HG03571 (cell line): Measurements from ENCODE around the gene ACADVL.
A peak's percentile ranks its signal among the peaks of the same experiment; 100 is the strongest.
"Not testable (repeated sequence)": the region's sequence is repeated elsewhere in the genome, so short reads cannot be mapped to it uniquely, and the experiment has no call there.

Experiments
- ATAC-seq: cut with Tn5 transposase; IDR thresholded peaks from one replicate; pipeline ENCODE4 v1.9.1; 2021; ENCODE audit not compliant: unreplicated experiment

ACADVL gene

GRCh38 chr17:7234083-7234951 is 14.6 kb downstream of the ACADVL start, which contains the start of gene DVL2:
TSS of gene DVL2 (minus strand) at chr17:7234517. CDS start at chr17:7234262, 255 bp downstream.
- ATAC-seq = peak; percentile 43

GRCh38 chr17:7235693-7236665 is 16.2 kb downstream of the ACADVL start:
- ATAC-seq = no peak

- no peak for ATAC-seq
Observed at GRCh38 chr17:7236808-7237207, 17.1 kb downstream of the ACADVL start.

GRCh38 chr17:7237266-7237760 is 17.6 kb downstream of the ACADVL start:
- ATAC-seq = no peak

GRCh38 chr17:7237761-7238419 is 18.2 kb downstream of the ACADVL start:
- ATAC-seq = no peak

- ATAC-seq = no peak
Observed at GRCh38 chr17:7238420-7239090, 18.8 kb downstream of the ACADVL start.

GRCh38 chr17:7239091-7240027 is 19.6 kb downstream of the ACADVL start, which contains the start of gene PHF23:
TSS of gene PHF23 (minus strand) at chr17:7239457. CDS start at chr17:7239279, 178 bp downstream.
- ATAC-seq = peak; percentile 41

GRCh38 chr17:7240375-7240774 is 20.6 kb downstream of the ACADVL start:
- ATAC-seq = no peak

GRCh38 chr17:7241090-7241733 is 21.5 kb downstream of the ACADVL start:
- no peak for ATAC-seq

- peak; percentile 22 for ATAC-seq
Observed at GRCh38 chr17:7241783-7242716, 22.3 kb downstream of the ACADVL start, which contains the start of gene GABARAP. TSS of gene GABARAP (minus strand) at chr17:7242449. CDS start at chr17:7242330, 119 bp downstream.

GRCh38 chr17:7242717-7243452 is 23.1 kb downstream of the ACADVL start:
- peak; percentile 30 for ATAC-seq

GRCh38 chr17:7243453-7243729 is 23.7 kb downstream of the ACADVL start:
- no peak for ATAC-seq

GRCh38 chr17:7243838-7244237 is 24.1 kb downstream of the ACADVL start:
- not testable (repeated sequence) for ATAC-seq

GRCh38 chr17:7246779-7247178 is 27.0 kb downstream of the ACADVL start:
- no peak for ATAC-seq

- no peak for ATAC-seq
Observed at GRCh38 chr17:7248796-7249195, 29.1 kb downstream of the ACADVL start.

- ATAC-seq = no peak
Observed at GRCh38 chr17:7249214-7249613, 29.5 kb downstream of the ACADVL start.

GRCh38 chr17:7249830-7250229 is 30.1 kb downstream of the ACADVL start:
- ATAC-seq = no peak
